IMR-90 (cell line): ENCODE results near the gene SLC9A2. TPM values are rescaled to one million over a fixed set of nuclear protein-coding genes. Genes with fewer than 3 reads are reported as not detected.

Experiments
- ATAC-seq: fragments of 200-7000 bp; cut with Tn5 transposase; 2 replicates; pipeline ENCODE4 v1.9.1; 2020; ENCODE audit warnings: low read depth, mild to moderate bottlenecking, moderate library complexity
- BruUV-seq: library from RNA; stranded (reverse); fragments of 400-500 nt; replicated peaks from 2 replicates; lab custom pipeline; 2021; lab: Mats Ljungman, UMichigan
- CTCF ChIA-PET: fragments of 300-600 bp; formaldehyde crosslinking; extraction: SDS; loops from one replicate; lab custom pipeline; 2021; ENCODE audit warnings: antibody characterized with exemption; lab: Yijun Ruan, JAX
- POLR2A ChIA-PET: fragments of 300-600 bp; sonication (Branson Sonifier 250); formaldehyde crosslinking; loops from one replicate; lab custom pipeline; 2022; ENCODE audit warnings: antibody characterized with exemption; ENCODE audit not compliant: unreplicated experiment; lab: Charles Lee
- DNase-seq: peaks from one replicate; pipeline ENCODE4 v3.0.0; 2013
- H2AFZ ChIP-seq: replicated peaks from 2 replicates; pipeline ENCODE3; 2013; ENCODE audit warnings: low read length, mild to moderate bottlenecking; ENCODE audit not compliant: poor library complexity
- H2AK5ac ChIP-seq: 2 replicates; pipeline ENCODE4 v1.6.1; 2013; ENCODE audit warnings: low read depth, low read length, inconsistent platforms
- H2AK9ac ChIP-seq: replicated peaks from 2 replicates; pipeline ENCODE3; 2013; ENCODE audit warnings: mild to moderate bottlenecking, low read depth, low read length, moderate library complexity; ENCODE audit not compliant: poor library complexity
- H2BK120ac ChIP-seq: 2 replicates; pipeline ENCODE4 v1.6.1; 2013; ENCODE audit warnings: low read depth, low read length, inconsistent platforms
- H2BK15ac ChIP-seq: 3 replicates; pipeline ENCODE4 v1.6.1; 2013; ENCODE audit warnings: low read depth, low read length, inconsistent platforms
- H2BK20ac ChIP-seq: 2 replicates; pipeline ENCODE4 v1.6.1; 2013; ENCODE audit warnings: low read depth, mild to moderate bottlenecking, inconsistent platforms, low read length, moderate library complexity
- H2BK5ac ChIP-seq: 2 replicates; pipeline ENCODE4 v1.6.1; 2013; ENCODE audit warnings: mild to moderate bottlenecking, low read depth, low read length, inconsistent platforms; ENCODE audit not compliant: poor library complexity, severe bottlenecking
- H3K14ac ChIP-seq: replicated peaks from 2 replicates; pipeline ENCODE4 v1.6.1; 2013; ENCODE audit warnings: low read depth, low read length, inconsistent platforms
- H3K18ac ChIP-seq: 2 replicates; pipeline ENCODE4 v1.6.1; 2013; ENCODE audit warnings: low read depth, low read length, control low read depth
- H3K23ac ChIP-seq: 2 replicates; pipeline ENCODE4 v1.6.1; 2013; ENCODE audit warnings: low read depth, low read length, inconsistent platforms
- H3K27ac ChIP-seq: 2 replicates; pipeline ENCODE4 v1.5.1; 2013; ENCODE audit warnings: mild to moderate bottlenecking, control low read depth, low read length; ENCODE audit not compliant: insufficient read depth
- H3K27me3 ChIP-seq: 2 replicates; pipeline ENCODE4 v1.6.1; 2013; ENCODE audit warnings: low read length; ENCODE audit not compliant: control insufficient read depth, insufficient read depth
- H3K36me3 ChIP-seq: 2 replicates; pipeline ENCODE4 v1.6.1; 2013; ENCODE audit warnings: low read length, mixed read lengths; ENCODE audit not compliant: control insufficient read depth, insufficient read depth
- H3K4ac ChIP-seq: 2 replicates; pipeline ENCODE4 v1.6.1; 2013; ENCODE audit warnings: low read depth, low read length, inconsistent platforms
- H3K4me1 ChIP-seq: 2 replicates; pipeline ENCODE4 v1.6.1; 2013; ENCODE audit warnings: low read length, mixed read lengths; ENCODE audit not compliant: control insufficient read depth, insufficient read depth
- H3K4me2 ChIP-seq: 2 replicates; pipeline ENCODE4 v1.6.1; 2013; ENCODE audit warnings: low read depth, mild to moderate bottlenecking, control low read depth, low read length, moderate library complexity
- H3K4me3 ChIP-seq: 2 replicates; pipeline ENCODE4 v1.5.1; 2013; ENCODE audit warnings: low read depth, mild to moderate bottlenecking, control low read depth, low read length, moderate library complexity; ENCODE audit not compliant: insufficient read depth
- H3K56ac ChIP-seq: 2 replicates; pipeline ENCODE4 v1.6.1; 2013; ENCODE audit warnings: low read length, inconsistent platforms; ENCODE audit not compliant: insufficient read depth; ENCODE audit errors: extremely low read depth
- H3K79me1 ChIP-seq, 2 experiments: 2 replicates each; pipeline ENCODE4 v1.6.1; 2013; ENCODE audit warnings: low read length in 2 of 2, inconsistent platforms in 1 of 2, low read depth in 1 of 2
- H3K9ac ChIP-seq: 2 replicates; pipeline ENCODE4 v1.6.1; 2013; ENCODE audit warnings: low read depth, low read length, control low read depth
- H3K9me1 ChIP-seq: 2 replicates; pipeline ENCODE4 v1.6.1; 2013; ENCODE audit warnings: low read length, inconsistent platforms; ENCODE audit not compliant: insufficient read depth
- H3K9me3 ChIP-seq: 2 replicates; pipeline ENCODE4 v1.6.1; 2013; ENCODE audit warnings: low read length; ENCODE audit not compliant: control insufficient read depth, insufficient read depth
- H4K20me1 ChIP-seq: 2 replicates; pipeline ENCODE4 v1.6.1; 2013; ENCODE audit warnings: low read length, inconsistent platforms; ENCODE audit not compliant: insufficient read depth
- H4K5ac ChIP-seq: 2 replicates; pipeline ENCODE4 v1.6.1; 2013; ENCODE audit warnings: mild to moderate bottlenecking, low read depth, low read length, control low read depth
- H4K8ac ChIP-seq, 2 experiments: 2 replicates each; pipeline ENCODE4 v1.6.1; 2013; ENCODE audit warnings: low read depth in 2 of 2, low read length in 2 of 2, control low read depth in 1 of 2, inconsistent platforms in 1 of 2
- H4K91ac ChIP-seq: 2 replicates; pipeline ENCODE4 v1.6.1; 2013; ENCODE audit warnings: low read depth, low read length, inconsistent platforms; ENCODE audit not compliant: insufficient read depth
- BHLHE40 ChIP-seq: fragments of 150-350 bp; IDR thresholded peaks from 2 replicates; pipeline ENCODE4 v1.6.1; 2016; ENCODE audit warnings: mild to moderate bottlenecking, low read depth, low read length
- FOS ChIP-seq: fragments of 150-350 bp; IDR thresholded peaks from 2 replicates; pipeline ENCODE4 v1.6.1; 2016; ENCODE audit warnings: low read depth, low read length
- MAFK ChIP-seq: IDR thresholded peaks from 2 replicates; pipeline ENCODE4 v1.6.1; 2012; ENCODE audit warnings: low read depth, low read length, improper control_type of control experiment
- MAZ ChIP-seq: IDR thresholded peaks from 2 replicates; pipeline ENCODE4 v1.6.1; 2012; ENCODE audit warnings: low read depth, mild to moderate bottlenecking, low read length, improper control_type of control experiment, moderate library complexity, borderline replicate concordance
- MXI1 ChIP-seq: IDR thresholded peaks from 2 replicates; pipeline ENCODE4 v1.6.1; 2012; ENCODE audit warnings: low read depth, mild to moderate bottlenecking, low read length, moderate library complexity, borderline replicate concordance
- NFE2L2 ChIP-seq: fragments of 150-350 bp; IDR thresholded peaks from 2 replicates; pipeline ENCODE4 v1.6.1; 2016; ENCODE audit warnings: low read depth, mild to moderate bottlenecking, low read length
- POLR2A ChIP-seq: IDR thresholded peaks from 2 replicates; pipeline ENCODE4 v1.6.1; 2012; ENCODE audit warnings: mild to moderate bottlenecking, low read depth, low read length
- RAD21 ChIP-seq: IDR thresholded peaks from 2 replicates; pipeline ENCODE4 v1.6.1; 2012; ENCODE audit warnings: low read length, improper control_type of control experiment
- RCOR1 ChIP-seq: IDR thresholded peaks from 2 replicates; pipeline ENCODE4 v1.6.1; 2012; ENCODE audit warnings: mild to moderate bottlenecking, low read length, improper control_type of control experiment; ENCODE audit not compliant: insufficient replicate concordance
- RFX5 ChIP-seq: IDR thresholded peaks from 2 replicates; pipeline ENCODE4 v1.8.0; 2012; ENCODE audit warnings: low read depth, mild to moderate bottlenecking, low read length, moderate library complexity
- SMC3 ChIP-seq: fragments of 150-350 bp; IDR thresholded peaks from 2 replicates; pipeline ENCODE4 v1.6.1; 2016; ENCODE audit warnings: low read depth, mild to moderate bottlenecking, antibody characterized with exemption, low read length, moderate library complexity
- whole genome bisulfite sequencing, 2 experiments: methylation state at CpG; one replicate each; pipeline versions ENCODE4 v1.1.5 to v1.1.7; 2013; ENCODE audit warnings: missing lambda C conversion rate in 2 of 2; ENCODE audit not compliant: insufficient read length in 1 of 2; ENCODE audit errors: extremely low coverage in 2 of 2; 5-methylcytosine and 5-hydroxymethylcytosine counted together
- dilution Hi-C: fragments of 300-500 bp; cut with HindIII; formaldehyde crosslinking; loops from one replicate; pipeline ENCODE4 v1.14.3; 2018; ENCODE audit warnings: low sequenced_read_pairs; ENCODE audit not compliant: unreplicated experiment
- in situ Hi-C: fragments of 300-500 bp; cut with MboI; formaldehyde crosslinking; loops from 3 replicates; pipeline ENCODE4 v1.14.3; 2019; ENCODE audit warnings: low sequenced_read_pairs, inconsistent platforms, mixed read lengths
- intact Hi-C: fragments of 100-400 bp; cut with micrococcal nuclease; formaldehyde crosslinking; loops from 2 replicates; pipeline ENCODE4 v1.10.0; 2022
- polyA plus RNA-seq, 3 experiments: library from polyadenylated mRNA; depleted of rRNA; stranded (reverse); fragments of >200 nt; gene quantifications; 2 replicates each; pipeline ENCODE4 v1.2.3, GENCODE V29; 2012; ENCODE audit warnings: low replicate concordance in 1 of 3
- total RNA-seq: library from RNA; depleted of rRNA; stranded (reverse); fragments of >200 nt; gene quantifications from 2 replicates; pipeline ENCODE4 v1.2.3, GENCODE V29; 2012
- TF ChIP-seq, protein P1 (sequence below): conservative IDR thresholded peaks from 2 replicates; pipeline ENCODE4 v1.5.1; 2012; ENCODE audit warnings: mild to moderate bottlenecking, low read depth, low read length, improper control_type of control experiment
- TF ChIP-seq, protein P2 (sequence below): fragments of 150-350 bp; IDR thresholded peaks from 2 replicates; pipeline ENCODE4 v1.6.1; 2016; ENCODE audit warnings: low read depth, mild to moderate bottlenecking, low read length, moderate library complexity, borderline replicate concordance

The SLC9A2 gene
- total and polyA plus RNA-seq, 2 of the 4 experiments (the other 2 are of a cell fraction): not detected

DNA sequence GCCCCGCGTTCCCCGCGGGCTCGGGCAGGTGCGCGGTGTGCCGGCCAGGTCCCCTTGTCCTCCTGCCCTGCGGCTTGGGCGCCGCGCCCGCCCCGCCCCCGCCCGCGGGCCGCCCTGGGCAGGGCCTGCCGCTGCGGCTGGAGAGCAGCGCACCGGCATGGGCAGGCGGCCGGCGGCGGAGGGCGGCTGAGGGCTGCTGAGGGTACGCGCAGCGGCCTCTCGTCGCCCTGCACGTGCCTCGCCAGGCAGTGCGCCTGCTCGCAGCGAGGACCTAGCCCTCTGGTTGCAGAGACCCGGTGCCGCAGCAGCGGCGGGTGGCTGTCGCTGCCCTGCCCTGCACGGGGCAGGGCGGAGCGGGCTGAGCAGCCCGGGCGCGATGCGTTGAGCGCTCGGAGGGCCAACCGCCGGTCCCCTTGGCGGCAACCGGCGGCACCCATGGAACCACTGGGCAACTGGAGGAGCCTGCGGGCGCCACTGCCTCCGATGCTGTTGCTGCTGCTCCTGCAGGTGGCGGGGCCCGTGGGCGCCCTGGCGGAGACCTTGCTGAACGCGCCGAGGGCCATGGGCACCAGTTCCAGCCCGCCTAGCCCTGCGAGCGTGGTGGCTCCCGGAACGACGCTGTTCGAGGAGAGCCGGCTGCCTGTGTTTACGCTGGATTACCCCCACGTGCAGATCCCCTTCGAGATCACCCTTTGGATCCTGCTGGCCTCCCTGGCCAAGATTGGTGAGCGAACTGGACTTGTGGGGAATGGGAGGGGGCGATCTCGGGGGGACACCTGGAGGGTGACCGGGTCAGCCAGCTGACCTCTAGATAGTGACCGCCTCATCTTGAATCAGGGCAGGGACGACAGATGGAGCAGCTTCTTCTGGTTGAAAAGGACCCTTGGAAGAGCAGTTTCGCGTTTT is at the start of gene SLC9A2 (continued):
- TF ChIP-seq RCOR1 (no peak), POLR2A (no peak), BHLHE40 (no peak), MAFK (no peak)

DNA sequence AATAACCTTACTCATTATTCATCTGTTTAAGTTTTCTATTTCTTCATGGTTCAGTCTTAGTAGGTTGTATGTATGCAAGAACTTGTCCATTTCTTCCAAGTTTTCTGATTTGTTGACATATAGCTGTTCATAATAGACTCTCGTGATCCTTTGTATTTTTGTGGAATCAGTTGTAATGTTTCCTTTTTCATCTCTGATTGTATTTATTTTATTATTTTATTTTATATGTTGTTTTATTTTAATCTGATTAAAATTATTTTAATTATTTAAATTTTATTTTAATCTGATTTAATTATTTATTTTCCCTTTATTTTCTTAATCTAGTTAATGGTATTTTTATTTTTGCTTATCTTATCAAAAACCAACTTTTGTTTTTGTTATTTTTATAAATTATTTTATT is 43.5 kb upstream of the SLC9A2 start:
- no peak overlapping the region for H3K14ac ChIP-seq
- H3K18ac ChIP-seq: no peak overlapping the region
- H3K9ac ChIP-seq: no peak overlapping the region
- H3K9me1 ChIP-seq: no peaks in the 10 kb centered on the region
- H2AK5ac ChIP-seq: no peak overlapping the region
- H3K4me2 ChIP-seq: no peak overlapping the region
- no peak for TF ChIP-seq MXI1
- TF ChIP-seq, protein P1, sequence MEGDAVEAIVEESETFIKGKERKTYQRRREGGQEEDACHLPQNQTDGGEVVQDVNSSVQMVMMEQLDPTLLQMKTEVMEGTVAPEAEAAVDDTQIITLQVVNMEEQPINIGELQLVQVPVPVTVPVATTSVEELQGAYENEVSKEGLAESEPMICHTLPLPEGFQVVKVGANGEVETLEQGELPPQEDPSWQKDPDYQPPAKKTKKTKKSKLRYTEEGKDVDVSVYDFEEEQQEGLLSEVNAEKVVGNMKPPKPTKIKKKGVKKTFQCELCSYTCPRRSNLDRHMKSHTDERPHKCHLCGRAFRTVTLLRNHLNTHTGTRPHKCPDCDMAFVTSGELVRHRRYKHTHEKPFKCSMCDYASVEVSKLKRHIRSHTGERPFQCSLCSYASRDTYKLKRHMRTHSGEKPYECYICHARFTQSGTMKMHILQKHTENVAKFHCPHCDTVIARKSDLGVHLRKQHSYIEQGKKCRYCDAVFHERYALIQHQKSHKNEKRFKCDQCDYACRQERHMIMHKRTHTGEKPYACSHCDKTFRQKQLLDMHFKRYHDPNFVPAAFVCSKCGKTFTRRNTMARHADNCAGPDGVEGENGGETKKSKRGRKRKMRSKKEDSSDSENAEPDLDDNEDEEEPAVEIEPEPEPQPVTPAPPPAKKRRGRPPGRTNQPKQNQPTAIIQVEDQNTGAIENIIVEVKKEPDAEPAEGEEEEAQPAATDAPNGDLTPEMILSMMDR: no peak
- no peak for TF ChIP-seq NFE2L2
- TF ChIP-seq MAZ: no peak
- TF ChIP-seq SMC3: no peak
- no peak for TF ChIP-seq RFX5
- TF ChIP-seq BHLHE40: no peak
- TF ChIP-seq, protein P2, sequence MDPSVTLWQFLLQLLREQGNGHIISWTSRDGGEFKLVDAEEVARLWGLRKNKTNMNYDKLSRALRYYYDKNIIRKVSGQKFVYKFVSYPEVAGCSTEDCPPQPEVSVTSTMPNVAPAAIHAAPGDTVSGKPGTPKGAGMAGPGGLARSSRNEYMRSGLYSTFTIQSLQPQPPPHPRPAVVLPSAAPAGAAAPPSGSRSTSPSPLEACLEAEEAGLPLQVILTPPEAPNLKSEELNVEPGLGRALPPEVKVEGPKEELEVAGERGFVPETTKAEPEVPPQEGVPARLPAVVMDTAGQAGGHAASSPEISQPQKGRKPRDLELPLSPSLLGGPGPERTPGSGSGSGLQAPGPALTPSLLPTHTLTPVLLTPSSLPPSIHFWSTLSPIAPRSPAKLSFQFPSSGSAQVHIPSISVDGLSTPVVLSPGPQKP: no peak
- TF ChIP-seq POLR2A: no peak
- TF ChIP-seq MAFK: no peak
- TF ChIP-seq RAD21: no peak
- no peak for TF ChIP-seq FOS
- H3K27me3 ChIP-seq: no peaks in the 10 kb centered on the region
- no peak overlapping the region for H3K4me3 ChIP-seq
- no peak overlapping the region for H4K5ac ChIP-seq
- H3K79me1 ChIP-seq: no peaks in the 10 kb centered on the region
- H4K8ac ChIP-seq: no peak overlapping the region
- WGBS, 2 experiments: no CpG with 5 or more reads among the region's 1 CpG
- dilution Hi-C loops: no loop called here
- no peak overlapping the region for H2BK20ac ChIP-seq
- no peaks in the 10 kb centered on the region for H3K36me3 ChIP-seq
- H2AK9ac ChIP-seq: no peak overlapping the region
- no peak overlapping the region for H2BK15ac ChIP-seq
- H3K4ac ChIP-seq: no peak overlapping the region
- no peak overlapping the region for H2BK120ac ChIP-seq
- ChIA-PET POLR2A (no interaction called here), CTCF (interaction anchor here (0.7 kb wide), 1 partner anchor 243 kb away, joined by 3 read pairs; no protein-coding TSS in a partner anchor)
- no peaks in the 10 kb centered on the region for H4K20me1 ChIP-seq
- no peak overlapping the region for H2BK5ac ChIP-seq
- no TSS peak for BruUV-seq
- H4K91ac ChIP-seq: no peak overlapping the region
- H3K27ac ChIP-seq: no peak overlapping the region
- no peaks in the 10 kb centered on the region for H3K4me1 ChIP-seq
- ATAC-seq (no peak), DNase-seq (no peak)
- intact Hi-C loops: no loop called here
- no peaks in the 10 kb centered on the region for H3K9me3 ChIP-seq
- H2AFZ ChIP-seq: no peak overlapping the region
- H3K23ac ChIP-seq: no peak overlapping the region
- H3K56ac ChIP-seq: no peak overlapping the region
- in situ Hi-C loops: no loop called here
